Endothelial cell of umbilical vein (primary cell): Measurements from ENCODE around the gene ZNF804B.

Source experiments
- CTCF ChIP-seq, 2 donors: IDR thresholded peaks; 1 replicate in 1 of 2; 2 replicates in 1 of 2; pipeline ENCODE4 v1.5.1; 2011; ENCODE audit warnings: low read length in 2 of 2, mild to moderate bottlenecking in 2 of 2, moderate library complexity in 2 of 2, control low read depth in 1 of 2, inconsistent platforms in 1 of 2, low read depth in 1 of 2; ENCODE audit not compliant: insufficient read depth in 1 of 2; ENCODE audit errors: extremely low read depth in 1 of 2
- EZH2 ChIP-seq: IDR thresholded peaks from 2 replicates; pipeline ENCODE4 v1.6.1; 2012; ENCODE audit warnings: borderline replicate concordance, low read depth, mild to moderate bottlenecking, moderate library complexity, low read length, inconsistent platforms; ENCODE audit not compliant: severe bottlenecking
- JUN ChIP-seq: IDR thresholded peaks from 2 replicates; pipeline ENCODE4 v1.6.1; 2011; ENCODE audit warnings: borderline replicate concordance, low read depth; ENCODE audit not compliant: insufficient read length, insufficient read depth
- MAX ChIP-seq: IDR thresholded peaks from 2 replicates; pipeline ENCODE4 v1.6.1; 2011; ENCODE audit not compliant: insufficient read depth, insufficient read length
- MYC ChIP-seq: IDR thresholded peaks from one replicate; pipeline ENCODE4 v1.6.1; 2011; ENCODE audit warnings: mild to moderate bottlenecking, low read depth, low read length
- POLR2A ChIP-seq: IDR thresholded peaks from 2 replicates; pipeline ENCODE4 v1.6.1; 2012; ENCODE audit warnings: low read depth, mild to moderate bottlenecking, control low read depth, low read length
- POLR2AphosphoS5 ChIP-seq: IDR thresholded peaks from 2 replicates; pipeline ENCODE4 v1.6.1; 2012; ENCODE audit warnings: low read depth, mild to moderate bottlenecking, control low read depth, low read length, moderate library complexity; ENCODE audit not compliant: insufficient read depth

- no peak for TF ChIP-seq POLR2A
- no peak for TF ChIP-seq CTCF (IDR thresholded peaks at IDR 0.05; ENCODE audit: extremely low read depth in 1 of 2, insufficient read depth in 1 of 2, low read depth in 1 of 2, low read length in 2 of 2)
- no peak for TF ChIP-seq POLR2AphosphoS5
- no peak for TF ChIP-seq EZH2
- no peak for TF ChIP-seq MAX
- TF ChIP-seq MYC, result no peak
- no peak for TF ChIP-seq JUN
These were observed 523.8 kb downstream of the ZNF804B start for GRCh38 chr7:89283302-89283701.
